Sigmoid colon (tissue), 7 donors: Measurements from ENCODE around the gene PACS1. TPM values are rescaled to one million over a fixed set of nuclear protein-coding genes. Genes with fewer than 3 reads are reported as not detected.

ENCODE experiments used
- DNase-seq: peaks from one replicate; pipeline ENCODE4 v3.0.0-alpha.2; 2019
- H3K27ac ChIP-seq, 4 donors: fragments of 200-600 bp; sonication (generic); one replicate each; pipeline ENCODE4 v1.5.1; 2016 to 2019; ENCODE audit warnings: mild to moderate bottlenecking in 1 of 4
- H3K27me3 ChIP-seq, 3 donors: fragments of 200-600 bp; sonication (generic); one replicate each; pipeline ENCODE4 v1.5.1; 2019; ENCODE audit warnings: mild to moderate bottlenecking in 1 of 3
- H3K36me3 ChIP-seq, 4 donors: fragments of 200-600 bp; sonication (generic); one replicate each; pipeline ENCODE4 v1.5.1; 2016 to 2019
- H3K4me1 ChIP-seq, 4 donors: fragments of 200-600 bp; sonication (generic); one replicate each; pipeline ENCODE4 v1.5.1; 2017 to 2019
- H3K4me3 ChIP-seq, 4 donors: fragments of 200-600 bp; sonication (generic); one replicate each; pipeline ENCODE4 v1.5.1; 2017 to 2019; ENCODE audit warnings: mild to moderate bottlenecking in 2 of 4, moderate library complexity in 1 of 4
- H3K9me3 ChIP-seq, 4 donors: fragments of 200-600 bp in 3 of 4; sonication (generic) in 3 of 4; one replicate each; pipeline versions ENCODE4 v1.5.1 to v1.6.1; 2013 to 2019
- EP300 ChIP-seq, 4 donors: sonication (generic); formaldehyde crosslinking; IDR thresholded peaks; one replicate each; pipeline ENCODE4 v1.6.1; 2017; ENCODE audit warnings: antibody characterized with exemption in 4 of 4
- POLR2A ChIP-seq, 2 donors: fragments of 450-650 bp; IDR thresholded peaks; one replicate each; pipeline ENCODE4 v1.6.1; 2016; ENCODE audit warnings: antibody characterized with exemption in 2 of 2, mild to moderate bottlenecking in 2 of 2, moderate library complexity in 2 of 2
- POLR2AphosphoS5 ChIP-seq, 4 donors: sonication (generic); formaldehyde crosslinking; IDR thresholded peaks; one replicate each; pipeline ENCODE4 v1.6.1; 2017; ENCODE audit warnings: antibody characterized with exemption in 4 of 4
- WGBS, 2 donors: extraction: QIAGEN DNeasy Blood & Tissue Kit; methylation state at CpG; one replicate each; pipeline ENCODE4 v1.1.7; 2013; 5-methylcytosine and 5-hydroxymethylcytosine counted together
- intact Hi-C: fragments of 100-400 bp; cut with DNase I; formaldehyde crosslinking; loops from one replicate; pipeline ENCODE4 v1.15.1; 2023
- polyA plus RNA-seq, 3 donors: library from polyadenylated mRNA; stranded (reverse); fragments of 200-250 nt; gene quantifications; one replicate each; pipeline ENCODE4 v1.2.3, GENCODE V29; 2013
- total RNA-seq, 4 donors: library from RNA; depleted of rRNA; stranded (reverse); fragments of >200 nt; gene quantifications; one replicate each; pipeline ENCODE4 v1.1.0, GENCODE V29; 2016
- TF ChIP-seq, protein P1 (sequence below), 4 experiments: fragments of 450-650 bp in 3 of 4; fragments of 200-600 bp in 1 of 4; IDR thresholded peaks; one replicate each; pipeline ENCODE4 v1.5.1; 2016 to 2019; ENCODE audit warnings: antibody characterized with exemption in 4 of 4, mild to moderate bottlenecking in 3 of 4, moderate library complexity in 2 of 4
- donor health status: healthy with polysubstance abuse.
- donor health status: Bipolar disorder and iron deficiency.
- donor health status: healthy.

PACS1 gene
- total and polyA plus RNA-seq, 7 donors, result 2.1 to 75.9 (median 22.8) TPM

DNA sequence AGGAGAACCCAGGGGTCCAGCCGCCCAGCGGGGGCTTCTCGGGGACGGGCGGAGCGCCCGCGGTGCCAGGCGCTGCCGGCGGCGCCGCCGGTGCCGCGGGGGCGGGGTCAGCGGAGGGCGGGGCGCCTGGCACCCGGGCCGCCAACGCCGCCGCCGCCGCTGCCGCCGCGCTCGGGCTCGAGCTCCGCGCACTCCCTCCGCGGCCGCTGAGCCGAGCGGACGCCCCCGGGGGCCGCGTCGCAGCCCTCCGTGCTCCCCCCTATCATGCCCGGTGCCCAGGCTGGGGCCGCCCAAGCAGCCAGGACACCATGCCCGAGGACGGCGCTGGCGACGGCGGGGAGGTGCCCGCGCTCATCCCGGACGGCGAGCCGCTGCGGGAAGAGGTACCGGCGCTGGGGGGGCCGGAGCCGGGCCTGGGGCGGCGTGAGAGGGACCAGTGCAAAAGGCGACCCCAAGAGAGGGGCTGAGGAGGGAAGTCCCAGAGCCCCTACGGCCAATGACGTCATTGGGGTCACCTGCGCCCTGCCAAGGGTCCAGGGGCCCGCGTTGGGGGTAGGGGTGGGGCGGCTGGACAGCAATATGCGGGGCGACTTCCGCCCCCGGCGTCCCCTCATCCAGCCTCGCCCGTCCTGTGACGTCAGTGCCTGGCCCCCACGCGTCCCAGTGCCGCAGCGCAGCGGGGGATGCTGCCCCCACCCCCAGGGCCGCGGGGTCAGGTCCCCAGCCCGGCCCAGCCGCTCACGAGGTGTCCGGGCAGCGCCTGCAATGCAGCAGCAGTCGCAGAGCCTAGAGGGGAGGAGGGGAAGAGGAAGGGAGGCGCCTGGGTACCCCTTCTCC, 221.9 kb downstream of the PACS1 start, which contains the start of gene TMEM151A:
Gene TMEM151A (plus strand): TSS at position 189 of the 837 bp plus-strand sequence. CDS start 120 bp downstream, at position 309.
- Histone ChIP-seq H3K4me3 (peak within 1 kb of the TSS in 3 of 4 donors; percentile 33 to 49 (median 44)), H3K27me3 (peaks cover 28 to 53% (median 49%) of the 10 kb centered on the region in 3 donors), H3K4me1 (peaks cover 0 to 36% (median 30%) of the 10 kb centered on the region in 4 donors)

DNA sequence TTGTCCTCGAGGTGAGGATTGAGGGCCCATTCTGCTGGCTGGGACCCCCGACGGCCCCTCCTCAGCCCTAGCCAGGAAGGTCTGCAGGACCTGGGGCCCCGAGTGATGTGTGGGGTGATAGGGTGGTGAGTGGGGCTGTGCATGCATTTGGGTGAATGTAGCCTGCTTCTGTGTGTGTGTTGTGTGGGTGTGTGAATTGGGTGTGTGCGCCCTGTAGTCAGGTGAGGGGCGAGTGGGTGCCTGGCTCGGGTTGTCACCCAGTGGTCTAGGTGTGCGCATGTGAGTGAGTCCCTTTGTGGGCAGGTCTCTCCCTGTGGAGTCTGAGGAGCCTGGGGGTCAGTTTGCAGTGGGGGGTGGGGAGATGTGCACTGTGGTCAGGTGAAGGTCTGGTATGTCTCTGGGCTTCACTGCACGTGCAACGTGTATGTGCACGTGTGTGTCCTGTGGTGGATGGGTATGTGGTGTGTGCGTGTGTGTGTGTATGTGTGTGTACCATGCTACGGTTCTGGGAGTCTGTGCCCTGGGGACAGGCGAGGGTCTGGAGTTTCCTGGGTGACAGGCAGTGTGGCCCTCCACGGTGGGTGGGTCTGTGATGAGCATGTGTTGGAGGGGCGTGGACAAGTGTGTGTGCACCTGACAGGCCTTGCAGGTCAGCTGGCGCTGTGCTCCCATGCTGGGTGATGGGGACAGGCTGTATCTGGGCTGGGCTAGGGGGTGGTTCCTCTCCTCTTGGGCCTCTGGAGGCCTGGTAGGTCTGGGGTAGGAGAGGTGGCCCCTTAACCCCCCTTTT, 222.7 kb downstream of the PACS1 start:
- no peak overlapping the region for H3K4me3 ChIP-seq
- H3K36me3 ChIP-seq, result no peaks in the 10 kb centered on the region
- H3K27me3 ChIP-seq, result peaks cover 28 to 53% (median 49%) of the 10 kb centered on the region in 3 donors
- H3K4me1 ChIP-seq, result peaks cover 0 to 28% (median 24%) of the 10 kb centered on the region in 4 donors
- intact Hi-C loops, result no loop called here
- H3K27ac ChIP-seq, result no peak overlapping the region
- H3K9me3 ChIP-seq, result no peaks in the 10 kb centered on the region
- 24 to 47% methylated on average over 17 of the region's 17 CpGs for WGBS, 2 donors
- no peak for DNase-seq
- TF ChIP-seq, protein P1, sequence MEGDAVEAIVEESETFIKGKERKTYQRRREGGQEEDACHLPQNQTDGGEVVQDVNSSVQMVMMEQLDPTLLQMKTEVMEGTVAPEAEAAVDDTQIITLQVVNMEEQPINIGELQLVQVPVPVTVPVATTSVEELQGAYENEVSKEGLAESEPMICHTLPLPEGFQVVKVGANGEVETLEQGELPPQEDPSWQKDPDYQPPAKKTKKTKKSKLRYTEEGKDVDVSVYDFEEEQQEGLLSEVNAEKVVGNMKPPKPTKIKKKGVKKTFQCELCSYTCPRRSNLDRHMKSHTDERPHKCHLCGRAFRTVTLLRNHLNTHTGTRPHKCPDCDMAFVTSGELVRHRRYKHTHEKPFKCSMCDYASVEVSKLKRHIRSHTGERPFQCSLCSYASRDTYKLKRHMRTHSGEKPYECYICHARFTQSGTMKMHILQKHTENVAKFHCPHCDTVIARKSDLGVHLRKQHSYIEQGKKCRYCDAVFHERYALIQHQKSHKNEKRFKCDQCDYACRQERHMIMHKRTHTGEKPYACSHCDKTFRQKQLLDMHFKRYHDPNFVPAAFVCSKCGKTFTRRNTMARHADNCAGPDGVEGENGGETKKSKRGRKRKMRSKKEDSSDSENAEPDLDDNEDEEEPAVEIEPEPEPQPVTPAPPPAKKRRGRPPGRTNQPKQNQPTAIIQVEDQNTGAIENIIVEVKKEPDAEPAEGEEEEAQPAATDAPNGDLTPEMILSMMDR (IDR thresholded peaks at IDR 0.05), result no peak
- no peak for TF ChIP-seq POLR2AphosphoS5 (IDR thresholded peaks at IDR 0.05)
- no peak for TF ChIP-seq EP300 (IDR thresholded peaks at IDR 0.05)
- TF ChIP-seq POLR2A (IDR thresholded peaks at IDR 0.05), result no peak

More for the DNA sequence above, 221.9 kb downstream of the PACS1 start, which contains the start of gene TMEM151A:
- H3K36me3 ChIP-seq, result no peaks in the 10 kb centered on the region
- intact Hi-C loops, result no loop called here
- no peaks in the 10 kb centered on the region for H3K9me3 ChIP-seq
- TF ChIP-seq POLR2AphosphoS5 (IDR thresholded peaks at IDR 0.05) (no peak), EP300 (IDR thresholded peaks at IDR 0.05) (no peak), POLR2A (IDR thresholded peaks at IDR 0.05) (no peak)
- TF ChIP-seq, protein P1 (IDR thresholded peaks at IDR 0.05), result no peak
- DNase-seq, result no peak
- H3K27ac ChIP-seq, result no peak within 1 kb of the TSS
- 2% methylated on average over 95 of the region's 95 CpGs for WGBS, 2 donors

DNA sequence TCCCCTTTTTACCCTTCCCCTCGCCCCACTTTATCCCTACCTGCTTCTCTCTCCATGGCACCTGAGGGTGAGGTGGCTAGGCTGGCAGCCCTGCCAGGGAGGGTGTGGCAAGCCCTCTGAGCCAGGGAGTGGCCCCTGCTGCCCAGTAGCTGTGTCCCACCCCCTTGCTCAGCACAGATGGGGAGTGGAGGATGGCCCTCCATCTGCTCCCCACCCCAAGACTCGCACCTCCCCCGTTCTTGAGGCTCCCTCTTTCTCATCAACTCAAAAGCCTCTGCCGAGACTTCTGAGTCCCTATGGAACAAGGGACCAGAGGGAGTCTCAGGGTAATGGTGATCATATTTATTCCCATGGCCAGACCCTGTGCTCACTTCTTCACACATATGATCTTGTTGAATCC, 223.3 kb downstream of the PACS1 start:
- no peak overlapping the region for H3K27ac ChIP-seq
- WGBS, 2 donors, result 23 to 74% methylated on average over 4 of the region's 4 CpGs
- intact Hi-C loops, result no loop called here
- no peak for DNase-seq
- H3K4me3 ChIP-seq, result no peak overlapping the region
- TF ChIP-seq EP300 (IDR thresholded peaks at IDR 0.05), result no peak
- no peak for TF ChIP-seq POLR2AphosphoS5 (IDR thresholded peaks at IDR 0.05)
- TF ChIP-seq POLR2A (IDR thresholded peaks at IDR 0.05), result no peak
- TF ChIP-seq, protein P1 (IDR thresholded peaks at IDR 0.05), result no peak
- no peaks in the 10 kb centered on the region for H3K36me3 ChIP-seq
- H3K9me3 ChIP-seq, result no peaks in the 10 kb centered on the region
- peaks cover 0 to 22% (median 17%) of the 10 kb centered on the region in 4 donors for H3K4me1 ChIP-seq
- H3K27me3 ChIP-seq, result peaks cover 28 to 53% (median 49%) of the 10 kb centered on the region in 3 donors

DNA sequence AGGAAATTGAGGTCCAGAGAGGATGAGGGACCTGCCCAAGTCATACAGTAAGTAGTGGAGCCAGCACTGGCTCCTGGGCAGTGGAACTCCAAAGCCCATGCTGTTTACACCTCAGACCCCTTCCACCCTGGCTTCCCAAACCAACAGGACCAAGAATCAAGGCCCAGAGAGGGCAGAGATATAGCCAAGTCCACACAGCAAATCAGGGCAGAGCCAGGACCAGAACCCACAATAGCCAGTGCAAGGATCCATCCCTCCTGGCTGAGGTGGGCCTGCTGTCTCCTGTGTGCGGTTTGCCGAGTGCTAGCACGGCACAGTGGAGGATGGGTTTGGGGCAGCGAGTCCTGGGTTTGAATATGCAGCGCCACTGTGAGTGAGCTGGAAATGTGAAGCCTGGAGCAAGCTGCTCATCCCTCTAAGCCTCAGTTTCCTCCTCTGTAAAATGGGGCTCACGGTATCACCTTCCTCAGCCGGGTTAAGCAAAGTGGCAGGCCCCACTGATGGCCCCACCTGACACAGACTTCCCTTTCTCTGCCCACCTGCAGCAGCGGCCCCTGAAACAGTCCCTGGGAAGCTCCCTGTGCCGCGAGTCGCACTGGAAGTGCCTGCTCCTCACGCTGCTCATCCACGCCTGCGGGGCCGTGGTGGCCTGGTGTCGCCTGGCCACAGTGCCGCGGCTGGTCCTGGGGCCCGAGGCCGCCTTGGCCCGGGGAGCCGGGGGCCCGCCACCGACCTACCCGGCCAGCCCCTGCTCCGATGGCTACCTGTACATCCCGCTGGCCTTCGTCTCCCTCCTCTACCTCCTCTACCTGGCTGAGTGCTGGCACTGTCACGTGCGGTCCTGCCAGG, 223.9 kb downstream of the PACS1 start:
- Histone ChIP-seq H3K27ac (no peak overlapping the region), H3K4me1 (peaks cover 0 to 20% (median 16%) of the 10 kb centered on the region in 4 donors), H3K36me3 (no peaks in the 10 kb centered on the region), H3K4me3 (no peak overlapping the region), H3K9me3 (no peaks in the 10 kb centered on the region), H3K27me3 (peaks cover 28 to 53% (median 49%) of the 10 kb centered on the region in 3 donors)
- 82 to 83% methylated on average over 30 of the region's 30 CpGs for WGBS, 2 donors
- TF ChIP-seq POLR2AphosphoS5 (IDR thresholded peaks at IDR 0.05), result no peak
- TF ChIP-seq, protein P1 (IDR thresholded peaks at IDR 0.05), result no peak
- TF ChIP-seq POLR2A (IDR thresholded peaks at IDR 0.05), result no peak
- no peak for TF ChIP-seq EP300 (IDR thresholded peaks at IDR 0.05)
- DNase-seq, result no peak
- intact Hi-C loops, result no loop called here
